Cardiac septum (tissue), 1 donor: ENCODE results near the gene OXSM. TPM values are rescaled to one million over a fixed set of nuclear protein-coding genes. Genes with fewer than 3 reads are reported as not detected.

Experiments
- DNase-seq: peaks from one replicate; pipeline ENCODE4 v3.0.0-alpha.2; 2020; ENCODE audit warnings: low spot score
- intact Hi-C: fragments of 100-400 bp; cut with DNase I; formaldehyde crosslinking; loops from one replicate; pipeline ENCODE4 v1.14.0; 2022
- long read RNA-seq: library from polyadenylated mRNA; unstranded; transcript quantifications from one replicate; pipeline ENCODE4 v2.0.0, GENCODE V29; 2021
- total RNA-seq: library from RNA; stranded (reverse); fragmentation: NEBNext Ultra II Directional; extraction: Animal tissue kit (Norgen Biotek cat#: 25700); gene quantifications from one replicate; pipeline ENCODE4 v1.2.1, GENCODE V29; 2021
- donor health status: DM: no; HTN: no; CAD: no.

Gene OXSM
- 11.0 TPM for total RNA-seq
- long read RNA-seq, transcript OXSM-201 (3 exons, 1,519 nt): major isoform, 12 of 18 reads
- long read RNA-seq, partial matches to known transcripts: 2 of 18 reads
- long read RNA-seq, other reads (novel, unspliced or antisense): 3 of 18 reads

- intact Hi-C loops: loop anchor here (5.0 to 10.0 kb wide), 2 partner anchors 322 to 335 kb away; no protein-coding TSS in a partner anchor
- peak; percentile 93 for DNase-seq
Measured at GRCh38 chr3:25789596-25790556, at the start of gene OXSM. TSS of gene OXSM (plus strand) at chr3:25790090. CDS start at chr3:25791021, 931 bp downstream.

- intact Hi-C loops: no loop called here
- no peak for DNase-seq
Measured at GRCh38 chr3:25744470-25744869, 45.4 kb upstream of the OXSM start.

- intact Hi-C loops: no loop called here
- DNase-seq: no peak
Measured at GRCh38 chr3:25747033-25747432, 42.9 kb upstream of the OXSM start.

GRCh38 chr3:25748189-25748588 is 41.7 kb upstream of the OXSM start:
- intact Hi-C loops: no loop called here
- no peak for DNase-seq

- no peak for DNase-seq
- intact Hi-C loops: no loop called here
Measured at GRCh38 chr3:25749031-25749581, 40.8 kb upstream of the OXSM start.

- DNase-seq: no peak
- intact Hi-C loops: no loop called here
Measured at GRCh38 chr3:25751048-25751447, 38.8 kb upstream of the OXSM start.

DNA sequence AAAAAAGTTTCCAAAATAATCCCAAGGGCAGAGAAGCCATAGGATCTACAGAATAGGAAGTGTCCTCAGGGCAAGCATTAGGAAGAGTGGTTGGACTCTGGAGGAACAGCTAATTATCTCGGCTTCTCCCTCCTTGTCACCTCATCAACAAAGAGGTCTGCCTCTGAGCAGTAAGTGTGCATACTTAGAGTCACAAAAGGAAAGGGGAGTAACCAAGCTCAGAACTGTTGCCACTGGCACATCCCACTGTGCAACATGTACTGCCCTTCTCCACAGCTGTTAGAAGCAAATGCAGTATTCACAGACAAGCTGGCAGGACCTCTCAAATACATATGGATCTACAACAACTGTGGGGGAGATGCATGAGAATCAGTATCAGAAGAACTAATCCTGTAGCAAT is 38.2 kb upstream of the OXSM start:
- intact Hi-C loops: no loop called here
- no peak for DNase-seq

- no peak for DNase-seq
Measured at GRCh38 chr3:25768851-25769250, 21.0 kb upstream of the OXSM start.

GRCh38 chr3:25775936-25776335 is 14.0 kb upstream of the OXSM start:
- DNase-seq: no peak
- intact Hi-C loops: no loop called here

More at GRCh38 chr3:25768851-25769250, 21.0 kb upstream of the OXSM start:
- intact Hi-C loops: no loop called here

- no peak for DNase-seq
- intact Hi-C loops: loop anchor here (10.0 kb wide), 1 partner anchor 326 kb away; no protein-coding TSS in a partner anchor
Measured at GRCh38 chr3:25780618-25781017, 9.3 kb upstream of the OXSM start.

DNA sequence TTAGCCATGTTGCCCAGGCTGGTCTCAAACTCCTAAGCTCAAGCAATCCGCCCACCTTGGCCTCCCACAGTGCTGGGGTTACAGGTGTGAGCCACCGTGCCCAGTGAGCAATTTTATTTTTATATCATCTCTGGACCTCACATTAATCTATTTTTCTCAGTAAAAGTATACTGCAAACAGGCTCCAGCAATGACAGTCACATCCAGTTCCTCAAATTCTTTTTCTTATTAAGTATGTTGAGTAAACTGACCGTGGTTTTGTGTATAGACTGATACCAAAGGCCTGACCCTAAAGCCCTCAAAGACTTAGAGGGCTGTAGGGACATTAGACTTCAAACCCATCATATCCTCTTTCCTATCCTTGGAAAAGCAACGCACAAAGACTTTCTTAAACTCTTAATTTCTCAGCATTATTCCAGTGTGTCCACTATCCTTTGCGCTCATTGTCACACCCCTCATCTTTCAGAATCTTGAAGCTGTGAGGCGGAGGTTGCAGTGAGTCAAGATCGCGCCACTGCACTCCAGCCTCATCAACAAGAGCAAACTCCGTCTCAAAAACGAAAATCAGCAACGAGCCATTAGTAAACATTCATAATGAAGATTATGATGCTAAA is 8.6 kb upstream of the OXSM start:
- no peak for DNase-seq
- intact Hi-C loops: loop anchor here (10.0 kb wide), 1 partner anchor 326 kb away; no protein-coding TSS in a partner anchor

DNA sequence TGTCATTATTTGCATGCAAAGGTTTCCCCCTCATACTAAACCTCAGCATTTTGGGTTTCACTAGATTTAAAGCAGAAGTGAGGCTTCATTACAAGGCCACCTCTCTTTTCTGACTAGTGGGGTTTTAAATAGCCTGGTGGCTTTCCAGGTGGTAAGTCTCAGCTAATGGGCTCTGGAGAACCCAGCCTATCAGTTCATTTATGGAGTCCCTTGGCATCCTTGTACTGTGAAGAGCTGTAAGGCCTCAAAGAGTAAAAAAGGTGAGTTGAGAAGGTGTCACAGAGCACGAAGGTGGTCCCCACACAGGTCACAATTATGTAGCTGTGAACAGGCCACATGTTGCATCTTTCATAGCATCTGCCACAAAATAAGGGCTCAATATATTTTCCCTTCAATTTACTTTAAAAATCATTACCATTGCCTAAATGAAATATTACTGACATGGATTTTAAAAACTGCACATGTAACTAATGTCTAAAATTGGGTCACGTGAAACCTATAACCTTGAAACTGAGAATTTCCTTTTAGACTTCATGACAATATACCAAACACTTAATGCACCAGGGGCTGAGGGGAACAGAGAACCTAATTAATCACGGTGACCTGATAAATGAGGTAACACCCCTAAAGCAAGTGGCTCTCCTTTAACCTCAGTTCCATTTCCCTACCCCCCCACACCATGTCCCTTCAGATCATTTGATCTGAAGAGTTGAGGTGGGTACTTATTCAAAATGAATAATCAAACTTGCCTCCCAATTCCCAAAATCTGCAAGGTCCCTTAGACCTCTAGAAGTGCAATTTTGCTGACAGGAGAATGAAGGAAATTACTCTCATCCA is 7.9 kb upstream of the OXSM start:
- DNase-seq: no peak
- intact Hi-C loops: loop anchor here (10.0 kb wide), 1 partner anchor 327 kb away; no protein-coding TSS in a partner anchor

DNA sequence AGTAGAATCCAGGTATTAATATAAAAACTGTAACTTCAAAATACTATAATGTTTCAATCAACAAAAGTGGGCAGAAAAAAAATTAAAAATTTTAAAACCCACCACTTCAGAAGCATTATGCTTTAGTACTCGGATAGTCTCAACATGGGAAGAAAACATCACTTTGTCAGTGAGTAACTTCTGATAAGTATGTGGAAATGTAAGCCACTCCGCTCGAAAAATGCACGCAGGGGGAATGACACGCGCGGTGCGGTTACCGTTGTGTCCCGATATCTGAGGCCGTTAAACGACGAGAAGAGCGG is 7.3 kb upstream of the OXSM start:
- no peak for DNase-seq
- intact Hi-C loops: loop anchor here (10.0 kb wide), 1 partner anchor 328 kb away; no protein-coding TSS in a partner anchor

GRCh38 chr3:25782938-25783660 is 6.8 kb upstream of the OXSM start, which contains the start of gene NGLY1:
TSS of gene NGLY1 (minus strand) at chr3:25783443. CDS start at chr3:25783390, 53 bp downstream.
- intact Hi-C loops: loop anchor here (1.0 to 10.0 kb wide), 2 partner anchors 118 to 328 kb away; no protein-coding TSS in a partner anchor

DNA sequence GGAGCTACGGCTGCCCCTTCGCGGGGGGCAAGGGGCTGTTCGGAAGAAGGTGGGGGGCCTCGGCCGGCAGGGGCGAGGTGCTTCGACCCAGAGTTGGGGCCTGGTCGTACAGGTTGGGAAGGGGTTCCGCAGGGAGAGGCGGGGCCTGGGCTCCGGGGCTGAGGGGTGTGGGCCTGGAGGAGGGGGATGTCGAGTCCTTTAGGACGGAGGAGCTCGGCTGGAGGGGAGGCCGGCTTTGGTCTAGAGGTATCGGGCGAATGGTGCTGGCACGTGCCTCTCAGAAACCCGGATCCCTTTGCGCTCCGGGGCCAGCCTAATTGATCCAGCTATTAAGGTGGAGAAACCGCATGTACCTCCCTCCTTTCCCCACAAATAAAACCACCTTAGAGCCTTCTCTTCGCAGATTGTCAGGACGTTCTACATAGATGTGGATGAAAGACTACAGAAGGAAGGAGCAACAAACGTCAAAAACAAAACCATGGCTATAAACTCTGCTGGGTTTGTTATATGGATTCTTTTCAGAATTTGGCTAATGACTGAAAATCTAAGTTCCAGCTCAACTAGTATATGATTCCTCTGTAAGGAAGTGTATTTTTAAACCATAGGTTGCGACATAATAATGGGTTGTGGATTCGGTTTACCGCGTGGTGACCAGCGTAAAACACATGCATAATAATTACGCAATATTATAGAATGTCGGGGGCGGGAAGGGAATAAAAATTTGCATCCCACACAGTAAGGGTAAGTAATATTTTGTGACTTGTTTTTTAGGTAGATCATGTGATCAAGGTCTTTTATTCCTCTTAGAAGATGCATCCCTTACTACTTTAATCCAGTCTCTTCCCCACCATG is 6.0 kb upstream of the OXSM start:
- intact Hi-C loops: loop anchor here (1.0 to 10.0 kb wide), 2 partner anchors 119 to 329 kb away; no protein-coding TSS in a partner anchor
- no peak for DNase-seq

More at GRCh38 chr3:25782938-25783660, 6.8 kb upstream of the OXSM start, which contains the start of gene NGLY1:
- DNase-seq: peak; percentile 95

- intact Hi-C loops: loop anchor here (5.0 to 10.0 kb wide), 2 partner anchors 327 to 330 kb away; no protein-coding TSS in a partner anchor
- no peak for DNase-seq
Measured at GRCh38 chr3:25784971-25785370, 4.9 kb upstream of the OXSM start.

GRCh38 chr3:25785826-25786225 is 4.1 kb upstream of the OXSM start:
- DNase-seq: no peak
- intact Hi-C loops: loop anchor here (5.0 to 10.0 kb wide), 2 partner anchors 326 to 331 kb away; no protein-coding TSS in a partner anchor
